GM12878 (cell line): ENCODE data around the gene ATXN1. TPM values are rescaled to one million over a fixed set of nuclear protein-coding genes. Genes with fewer than 3 reads are reported as not detected.

Experiments used
- ATAC-seq: fragments of 200-7000 bp; cut with Tn5 transposase; 3 replicates; pipeline ENCODE4 v1.9.1; 2020; ENCODE audit warnings: mild to moderate bottlenecking, moderate library complexity
- BruUV-seq: library from RNA; stranded (reverse); fragments of 400-500 nt; replicated peaks from 2 replicates; lab custom pipeline; 2021; lab: Mats Ljungman, UMichigan
- CTCF ChIA-PET: fragments of 300-600 bp; sonication (Branson Sonifier 250); formaldehyde crosslinking; extraction: SDS; loops from one replicate; lab custom pipeline; 2021; ENCODE audit warnings: inconsistent platforms; lab: Yijun Ruan, JAX
- POLR2A ChIA-PET: fragments of 350-600 bp; formaldehyde crosslinking; extraction: SDS; loops from one replicate; lab custom pipeline; 2021; ENCODE audit warnings: inconsistent platforms; lab: Charles Lee
- RAD21 ChIA-PET: fragments of 300-600 bp; sonication (Branson Sonifier 250); formaldehyde crosslinking; loops from one replicate; lab custom pipeline; 2023; ENCODE audit warnings: antibody characterized with exemption; ENCODE audit not compliant: unreplicated experiment; lab: Charles Lee
- SMC1A ChIA-PET: fragments of 300-600 bp; sonication (Branson Sonifier 250); formaldehyde crosslinking; loops from one replicate; lab custom pipeline; 2023; ENCODE audit not compliant: unreplicated experiment, uncharacterized antibody; lab: Charles Lee
- DNase-seq: peaks from one replicate; pipeline ENCODE4 v3.0.0-alpha.2; 2011; ENCODE audit warnings: low read depth, low spot score
- FAIRE-seq: peaks from 3 replicates; lab custom pipeline; 2011; peaks lifted over from hg19 to GRCh38; lab: Jason Lieb, UNC
- H2AFZ ChIP-seq: 2 replicates; pipeline ENCODE4 v1.6.0; 2011; ENCODE audit warnings: low read depth, low read length, control low read depth; ENCODE audit not compliant: control insufficient read depth
- H3K27ac ChIP-seq: 2 replicates; pipeline ENCODE4 v1.5.1; 2011; ENCODE audit warnings: control low read depth; ENCODE audit not compliant: control insufficient read depth, insufficient read depth
- H3K27me3 ChIP-seq, 2 experiments: replicated peaks in 1 of 2; 2 replicates each; pipeline versions ENCODE4 v1.6.0 to v1.6.1; 2011; ENCODE audit warnings: low read length in 1 of 2; ENCODE audit not compliant: control insufficient read depth in 2 of 2, insufficient read depth in 2 of 2
- H3K36me3 ChIP-seq, 2 experiments: 2 replicates each; pipeline ENCODE4 v1.5.1; 2011; ENCODE audit warnings: low read length in 1 of 2; ENCODE audit not compliant: control insufficient read depth in 2 of 2, insufficient read depth in 2 of 2
- H3K4me1 ChIP-seq: 2 replicates; pipeline ENCODE4 v1.6.1; 2011; ENCODE audit warnings: mild to moderate bottlenecking, low read length, moderate library complexity, mixed read lengths; ENCODE audit not compliant: control insufficient read depth, insufficient read depth
- H3K4me2 ChIP-seq: 2 replicates; pipeline ENCODE4 v1.6.0; 2011; ENCODE audit warnings: control low read depth; ENCODE audit not compliant: control insufficient read depth, insufficient read depth
- H3K4me3 ChIP-seq: fragments of 200-600 bp; sonication (generic); 2 replicates; pipeline ENCODE4 v1.5.1; 2016
- H3K79me2 ChIP-seq: 2 replicates; pipeline ENCODE4 v1.6.0; 2011; ENCODE audit warnings: low read length; ENCODE audit not compliant: control insufficient read depth, insufficient read depth
- H3K9ac ChIP-seq: 2 replicates; pipeline ENCODE4 v1.8.0; 2011; ENCODE audit warnings: low read length, control low read depth, mixed read lengths; ENCODE audit not compliant: control insufficient read depth, insufficient read depth
- H3K9me3 ChIP-seq: replicated peaks from 3 replicates; pipeline ENCODE4 v1.5.1; 2011; ENCODE audit warnings: mild to moderate bottlenecking, low read length; ENCODE audit not compliant: control insufficient read depth, insufficient read depth
- H4K20me1 ChIP-seq: 2 replicates; pipeline ENCODE4 v1.6.0; 2011; ENCODE audit not compliant: control insufficient read depth, insufficient read depth
- EED ChIP-seq: sonication (generic); IDR thresholded peaks from 2 replicates; pipeline ENCODE4 v1.6.1; 2016; ENCODE audit warnings: antibody characterized with exemption, low read depth
- NFYA ChIP-seq: IDR thresholded peaks from 2 replicates; pipeline ENCODE4 v1.6.1; 2011; ENCODE audit warnings: low read depth, mild to moderate bottlenecking, low read length, improper control_type of control experiment, borderline replicate concordance
- TCF12 ChIP-seq: IDR thresholded peaks from 2 replicates; pipeline ENCODE4 v1.6.1; 2011; ENCODE audit warnings: low read depth, mild to moderate bottlenecking, low read length
- ZNF274 ChIP-seq: IDR thresholded peaks from one replicate; pipeline ENCODE4 v1.8.0; 2011; ENCODE audit not compliant: insufficient read length, insufficient read depth
- WGBS: methylation state at CpG from one replicate; pipeline ENCODE4 v1.1.6; 2016; ENCODE audit warnings: low lambda C conversion rate; ENCODE audit not compliant: insufficient replicate concordance, insufficient coverage; ENCODE audit errors: missing lambda C conversion rate; 5-methylcytosine and 5-hydroxymethylcytosine counted together
- in situ Hi-C: fragments of 300-500 bp; cut with MboI; formaldehyde crosslinking; loops from 9 replicates; pipeline ENCODE4 v1.14.3; 2018; ENCODE audit warnings: mixed read lengths
- intact Hi-C: fragments of 100-400 bp; cut with micrococcal nuclease; formaldehyde crosslinking; loops from one replicate; pipeline ENCODE4 v1.14.2; 2022; ENCODE audit not compliant: unreplicated experiment
- polyA plus RNA-seq, 11 experiments: library from polyadenylated mRNA; depleted of rRNA in 4 of 11; unstranded in 6 of 11; stranded (reverse) in 5 of 11; fragments of >200 nt; fragmentation: Nextera tagmentation in 4 of 11; fragmentation: Illumina TruSeq in 1 of 11; extraction: Ambion mirVana in 4 of 11; extraction: Trizol in 1 of 11; gene quantifications; 1 replicate in 1 of 11; 2 replicates in 10 of 11; pipeline versions ENCODE4 v1.2.1 to v1.2.3, GENCODE V29; 2011 to 2016; ENCODE audit warnings: inconsistent platforms in 2 of 11, missing spikeins in 2 of 11, low read depth in 1 of 11
- total RNA-seq, 4 experiments: library from RNA; depleted of rRNA in 3 of 4; stranded (reverse); fragments of >200 nt in 3 of 4; fragmentation: Illumina TruSeq in 1 of 4; extraction: Trizol in 1 of 4; gene quantifications; 2 replicates each; pipeline versions ENCODE4 v1.2.1 to v1.2.3, GENCODE V29; 2013 to 2021
- TF ChIP-seq, protein P1 (sequence below): fragments of 450-650 bp; formaldehyde crosslinking; IDR thresholded peaks from 2 replicates; pipeline ENCODE4 v1.4.0; 2022; ENCODE audit warnings: mild to moderate bottlenecking, moderate library complexity

The ATXN1 gene
- total and polyA plus RNA-seq, 10 of the 15 experiments (the other 5 are each of a cell fraction or from before 2014, with no cell fraction given): 12.2 to 51.2 (median 20.5) TPM

DNA sequence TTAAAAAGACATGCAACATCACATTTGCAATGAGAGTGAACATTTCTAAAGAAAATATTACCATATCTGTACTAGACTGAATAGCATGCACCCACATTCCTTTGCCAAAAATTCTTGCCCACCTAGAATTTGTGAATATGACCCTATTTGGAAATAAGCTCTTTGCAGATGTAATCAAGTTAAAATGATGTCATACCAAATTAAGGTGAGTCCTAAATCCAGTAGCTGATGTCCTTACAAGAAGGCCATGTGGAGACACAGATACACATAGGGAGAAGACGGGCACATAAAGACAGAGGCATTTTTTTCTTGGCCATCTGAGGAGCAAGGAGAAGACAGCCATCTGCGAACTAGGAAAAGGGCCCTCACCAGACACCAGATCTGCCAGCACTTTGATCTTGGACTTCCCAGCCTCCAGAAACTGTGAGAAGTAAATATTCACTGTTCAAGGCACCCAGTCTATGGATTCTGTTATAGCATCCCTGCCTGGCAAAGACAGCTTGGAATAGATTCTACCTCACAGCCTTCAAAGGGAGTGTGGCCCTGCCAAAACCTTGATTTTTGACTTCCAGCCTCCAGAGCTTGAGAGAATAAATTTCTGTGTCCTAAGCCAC lies 22.8 kb upstream of the ATXN1 start:
- Histone ChIP-seq H3K4me2 (no peak overlapping the region), H3K79me2 (no peaks in the 10 kb centered on the region), H3K27me3 (no peaks in the 10 kb centered on the region), H4K20me1 (no peaks in the 10 kb centered on the region), H3K4me3 (no peak overlapping the region), H3K9me3 (no peaks in the 10 kb centered on the region; the same call in 2 of the 3 replicates), H3K9ac (no peak overlapping the region), H3K27ac (no peak overlapping the region), H3K4me1 (no peaks in the 10 kb centered on the region), H3K36me3 (no peaks in the 10 kb centered on the region), H2AFZ (no peak overlapping the region)
- no peak for TF ChIP-seq ZNF274
- no peak for TF ChIP-seq NFYA
- TF ChIP-seq, protein P1, sequence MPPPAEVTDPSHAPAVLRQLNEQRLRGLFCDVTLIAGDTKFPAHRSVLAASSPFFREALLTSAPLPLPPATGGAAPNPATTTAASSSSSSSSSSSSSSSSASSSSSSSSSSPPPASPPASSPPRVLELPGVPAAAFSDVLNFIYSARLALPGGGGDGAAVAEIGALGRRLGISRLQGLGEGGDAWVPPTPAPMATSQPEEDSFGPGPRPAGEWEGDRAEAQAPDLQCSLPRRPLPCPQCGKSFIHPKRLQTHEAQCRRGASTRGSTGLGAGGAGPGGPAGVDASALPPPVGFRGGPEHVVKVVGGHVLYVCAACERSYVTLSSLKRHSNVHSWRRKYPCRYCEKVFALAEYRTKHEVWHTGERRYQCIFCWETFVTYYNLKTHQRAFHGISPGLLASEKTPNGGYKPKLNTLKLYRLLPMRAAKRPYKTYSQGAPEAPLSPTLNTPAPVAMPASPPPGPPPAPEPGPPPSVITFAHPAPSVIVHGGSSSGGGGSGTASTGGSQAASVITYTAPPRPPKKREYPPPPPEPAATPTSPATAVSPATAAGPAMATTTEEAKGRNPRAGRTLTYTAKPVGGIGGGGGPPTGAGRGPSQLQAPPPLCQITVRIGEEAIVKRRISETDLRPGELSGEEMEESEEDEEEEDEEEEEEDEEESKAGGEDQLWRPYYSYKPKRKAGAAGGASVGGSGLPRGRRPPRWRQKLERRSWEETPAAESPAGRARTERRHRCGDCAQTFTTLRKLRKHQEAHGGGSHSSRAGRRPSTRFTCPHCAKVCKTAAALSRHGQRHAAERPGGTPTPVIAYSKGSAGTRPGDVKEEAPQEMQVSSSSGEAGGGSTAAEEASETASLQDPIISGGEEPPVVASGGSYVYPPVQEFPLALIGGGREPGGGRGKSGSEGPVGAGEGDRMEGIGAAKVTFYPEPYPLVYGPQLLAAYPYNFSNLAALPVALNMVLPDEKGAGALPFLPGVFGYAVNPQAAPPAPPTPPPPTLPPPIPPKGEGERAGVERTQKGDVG (CRISPR knock-in tag): no peak
- TF ChIP-seq TCF12: no peak
- TF ChIP-seq EED: no peak
- WGBS: 64% methylated on average over 2 of the region's 2 CpGs
- no peak for DNase-seq
- ChIA-PET RAD21 (interaction anchor here (1.0 kb wide), 1 partner anchor 21 kb away, joined by 3 read pairs; no protein-coding TSS in a partner anchor), SMC1A (interaction anchor here (0.7 to 1.2 kb wide), 2 partner anchors 9 to 21 kb away, joined by 3 to 4 read pairs; no protein-coding TSS in a partner anchor), CTCF (interaction anchor here (0.9 to 1.7 kb wide), 5 partner anchors 9 to 177 kb away, joined by 3 to 5 read pairs (median 3); no protein-coding TSS in a partner anchor), POLR2A (interaction anchor here (0.9 kb wide), 1 partner anchor 21 kb away, joined by 3 read pairs; no protein-coding TSS in a partner anchor)
- no peak for FAIRE-seq
- intact Hi-C loops: no loop called here
- in situ Hi-C loops: no loop called here
- BruUV-seq: no TSS peak
- ATAC-seq: no peak
